Gastroesophageal sphincter (tissue), 3 donors: Measurements from ENCODE around the gene LPO.

Experiments
- POLR2A ChIP-seq, 2 donors: fragments of 450-650 bp; IDR thresholded peaks; one replicate each; pipeline ENCODE4 v1.6.1; 2017; ENCODE audit warnings: antibody characterized with exemption in 2 of 2, mild to moderate bottlenecking in 2 of 2, moderate library complexity in 1 of 2
- TF ChIP-seq, protein P1 (sequence below), 4 experiments: fragments of 200-600 bp in 2 of 4; fragments of 450-650 bp in 2 of 4; sonication (generic) in 1 of 4; IDR thresholded peaks; one replicate each; pipeline ENCODE4 v1.5.1; 2017 to 2019; ENCODE audit warnings: antibody characterized with exemption in 4 of 4, mild to moderate bottlenecking in 2 of 4, moderate library complexity in 2 of 4

DNA sequence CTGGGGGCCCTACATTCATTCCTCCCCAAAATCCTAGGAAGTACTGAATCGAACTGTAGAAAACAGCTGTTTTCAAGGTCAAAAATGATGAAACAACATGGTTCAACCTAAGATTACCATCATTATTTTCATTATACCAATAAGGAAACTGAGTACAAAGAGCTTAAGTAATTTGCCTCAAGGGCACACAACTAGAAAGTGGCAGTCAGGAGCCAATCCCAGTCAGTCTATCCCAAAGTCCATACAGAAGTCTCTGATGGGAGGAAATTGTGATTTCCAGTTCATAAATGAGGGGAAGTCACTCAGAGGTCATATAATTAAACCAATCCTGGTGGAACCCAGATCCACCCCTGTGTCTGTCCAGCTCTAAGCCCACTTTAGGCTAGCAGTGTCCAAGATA, 8.4 kb downstream of the LPO start:
- TF ChIP-seq, protein P1, sequence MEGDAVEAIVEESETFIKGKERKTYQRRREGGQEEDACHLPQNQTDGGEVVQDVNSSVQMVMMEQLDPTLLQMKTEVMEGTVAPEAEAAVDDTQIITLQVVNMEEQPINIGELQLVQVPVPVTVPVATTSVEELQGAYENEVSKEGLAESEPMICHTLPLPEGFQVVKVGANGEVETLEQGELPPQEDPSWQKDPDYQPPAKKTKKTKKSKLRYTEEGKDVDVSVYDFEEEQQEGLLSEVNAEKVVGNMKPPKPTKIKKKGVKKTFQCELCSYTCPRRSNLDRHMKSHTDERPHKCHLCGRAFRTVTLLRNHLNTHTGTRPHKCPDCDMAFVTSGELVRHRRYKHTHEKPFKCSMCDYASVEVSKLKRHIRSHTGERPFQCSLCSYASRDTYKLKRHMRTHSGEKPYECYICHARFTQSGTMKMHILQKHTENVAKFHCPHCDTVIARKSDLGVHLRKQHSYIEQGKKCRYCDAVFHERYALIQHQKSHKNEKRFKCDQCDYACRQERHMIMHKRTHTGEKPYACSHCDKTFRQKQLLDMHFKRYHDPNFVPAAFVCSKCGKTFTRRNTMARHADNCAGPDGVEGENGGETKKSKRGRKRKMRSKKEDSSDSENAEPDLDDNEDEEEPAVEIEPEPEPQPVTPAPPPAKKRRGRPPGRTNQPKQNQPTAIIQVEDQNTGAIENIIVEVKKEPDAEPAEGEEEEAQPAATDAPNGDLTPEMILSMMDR (IDR thresholded peaks at IDR 0.05), result no peak
- TF ChIP-seq POLR2A (IDR thresholded peaks at IDR 0.05), result no peak
